ENCODE data around the gene CCDC184.
"Not testable (repeated sequence)": the region's sequence is repeated elsewhere in the genome, so short reads cannot be mapped to it uniquely, and the experiment has no call there.

The CCDC184 gene

GRCh38 chr12:48220701-48221100 lies 37.3 kb downstream of the CCDC184 start:
- no peak for DNase-seq (ENCODE audit: low read depth)
- TF ChIP-seq, protein P1, sequence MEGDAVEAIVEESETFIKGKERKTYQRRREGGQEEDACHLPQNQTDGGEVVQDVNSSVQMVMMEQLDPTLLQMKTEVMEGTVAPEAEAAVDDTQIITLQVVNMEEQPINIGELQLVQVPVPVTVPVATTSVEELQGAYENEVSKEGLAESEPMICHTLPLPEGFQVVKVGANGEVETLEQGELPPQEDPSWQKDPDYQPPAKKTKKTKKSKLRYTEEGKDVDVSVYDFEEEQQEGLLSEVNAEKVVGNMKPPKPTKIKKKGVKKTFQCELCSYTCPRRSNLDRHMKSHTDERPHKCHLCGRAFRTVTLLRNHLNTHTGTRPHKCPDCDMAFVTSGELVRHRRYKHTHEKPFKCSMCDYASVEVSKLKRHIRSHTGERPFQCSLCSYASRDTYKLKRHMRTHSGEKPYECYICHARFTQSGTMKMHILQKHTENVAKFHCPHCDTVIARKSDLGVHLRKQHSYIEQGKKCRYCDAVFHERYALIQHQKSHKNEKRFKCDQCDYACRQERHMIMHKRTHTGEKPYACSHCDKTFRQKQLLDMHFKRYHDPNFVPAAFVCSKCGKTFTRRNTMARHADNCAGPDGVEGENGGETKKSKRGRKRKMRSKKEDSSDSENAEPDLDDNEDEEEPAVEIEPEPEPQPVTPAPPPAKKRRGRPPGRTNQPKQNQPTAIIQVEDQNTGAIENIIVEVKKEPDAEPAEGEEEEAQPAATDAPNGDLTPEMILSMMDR (IDR thresholded peaks at IDR 0.05; ENCODE audit: control insufficient read depth, insufficient read depth, low read depth, low read length, missing control alignments): no peak
- H3K4me3 ChIP-seq (ENCODE audit: control insufficient read depth, low read depth, low read length): no peak overlapping the region

- TF ChIP-seq, protein P1 (IDR thresholded peaks at IDR 0.05; ENCODE audit: control insufficient read depth, insufficient read depth, low read depth, low read length, missing control alignments): no peak
- no peak for DNase-seq (ENCODE audit: low read depth)
- no peak overlapping the region for H3K4me3 ChIP-seq (ENCODE audit: control insufficient read depth, low read depth, low read length)
Observed at GRCh38 chr12:48221645-48222044, 38.2 kb downstream of the CCDC184 start.

DNA sequence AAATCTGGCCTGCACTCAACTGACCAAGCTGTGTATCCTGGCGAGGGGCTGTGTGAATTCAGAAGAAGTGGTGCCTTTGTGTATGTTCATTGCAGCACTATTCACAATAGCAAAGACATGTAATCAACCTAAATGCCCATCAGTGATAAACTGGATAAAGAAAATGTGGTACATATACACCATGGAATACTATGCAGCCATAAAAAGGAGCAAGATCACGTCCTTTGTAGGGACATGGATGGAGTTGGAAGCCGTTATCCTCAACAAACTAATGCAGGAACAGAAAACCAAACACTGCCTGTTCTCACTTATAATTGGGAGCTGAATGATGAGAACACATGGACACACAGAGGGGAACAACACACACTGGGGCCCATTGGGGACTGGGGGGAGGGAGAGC lies 41.1 kb downstream of the CCDC184 start:
- DNase-seq (ENCODE audit: low read depth); H3K4me3 ChIP-seq (ENCODE audit: control insufficient read depth, low read depth, low read length): not testable (repeated sequence)

- H3K4me3 ChIP-seq (ENCODE audit: control insufficient read depth, low read depth, low read length); DNase-seq (ENCODE audit: low read depth): not testable (repeated sequence)
Observed at GRCh38 chr12:48231169-48231958, 47.9 kb downstream of the CCDC184 start.

Measured in AG09309 (cell line).